ENCODE measurements around the gene MRPL52. TPM values are rescaled to one million over a fixed set of nuclear protein-coding genes. Genes with fewer than 3 reads are reported as not detected.
A peak's percentile ranks its signal among the peaks of the same experiment; 100 is the strongest.

Gene MRPL52
- total RNA-seq (2021; ENCODE audit: unreplicated experiment) (89.5 TPM), Bru-seq, nascent RNA (percentile 74 among the genes with signal in this experiment), BruChase-seq, experiment 1, labeled RNA remaining after a 2-hour chase (percentile 79 among the genes with signal in this experiment), BruChase-seq, experiment 2, labeled RNA remaining after a 6-hour chase (percentile 77 among the genes with signal in this experiment)
- 97.1 TPM for polyA plus RNA-seq (2012; ENCODE audit: insufficient read length)
- long read RNA-seq, transcript MRPL52-210 (4 exons, 895 nt), result minor isoform, 12 of 89 reads
- long read RNA-seq, transcript MRPL52-203 (5 exons, 1,111 nt), result minor isoform, 12 of 89 reads
- long read RNA-seq, transcript MRPL52-202 (5 exons, 1,118 nt), result major isoform, 19 of 89 reads
- long read RNA-seq, partial matches to known transcripts, result 8 of 89 reads
- long read RNA-seq, other reads (novel, unspliced or antisense), result 30 of 89 reads

DNA sequence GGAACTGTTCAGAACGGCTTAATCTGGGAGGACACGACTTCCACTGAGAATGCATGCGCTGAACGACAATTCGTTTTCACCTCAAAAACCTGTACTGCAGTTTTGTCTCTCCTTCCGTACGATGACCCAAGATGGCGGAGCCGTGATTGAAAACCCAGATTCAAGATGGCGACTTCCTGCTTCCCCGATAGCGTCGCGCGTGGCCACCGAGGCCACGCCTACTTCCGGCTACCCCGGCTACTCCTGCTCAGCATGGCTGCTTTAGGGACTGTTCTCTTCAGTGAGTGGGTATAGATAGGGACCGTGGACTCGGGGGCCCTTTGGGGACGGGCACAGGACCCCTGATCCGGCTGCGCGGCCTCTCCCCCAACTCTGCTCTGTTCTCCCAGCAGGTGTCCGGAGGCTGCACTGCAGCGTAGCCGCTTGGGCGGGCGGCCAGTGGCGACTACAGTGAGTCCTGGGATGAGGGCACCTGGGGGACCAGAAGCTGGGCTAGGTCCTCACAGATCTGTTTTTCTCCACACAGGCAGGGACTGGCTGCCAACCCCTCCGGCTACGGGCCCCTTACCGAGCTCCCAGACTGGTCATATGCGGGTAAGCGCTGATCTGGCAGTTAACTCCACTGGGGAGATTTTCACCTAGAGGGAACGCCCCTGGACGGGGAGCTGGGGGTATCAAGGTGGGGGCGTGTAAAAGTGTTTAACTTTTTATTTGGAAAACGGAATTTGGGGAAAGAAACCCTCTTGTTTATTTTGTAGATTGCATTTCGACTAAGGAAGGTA lies at the start of gene MRPL52:
Gene MRPL52 (plus strand): TSS at position 227 of the 782 bp plus-strand sequence. CDS start 26 bp downstream, at position 253.
- peak within 1 kb of the TSS; percentile 70 to 75 for H3K4me3 ChIP-seq (ENCODE audit: low read depth in 2 of 2, low read length in 2 of 2)
- intact Hi-C loops (cut with micrococcal nuclease; ENCODE audit: unreplicated experiment), result no loop called here
- ChIA-PET CTCF (interaction anchor here (0.8 kb wide), 1 partner anchor 23 kb away, joined by 4 read pairs; no protein-coding TSS in a partner anchor), POLR2A (no interaction called here)
- TF ChIP-seq, protein P1, sequence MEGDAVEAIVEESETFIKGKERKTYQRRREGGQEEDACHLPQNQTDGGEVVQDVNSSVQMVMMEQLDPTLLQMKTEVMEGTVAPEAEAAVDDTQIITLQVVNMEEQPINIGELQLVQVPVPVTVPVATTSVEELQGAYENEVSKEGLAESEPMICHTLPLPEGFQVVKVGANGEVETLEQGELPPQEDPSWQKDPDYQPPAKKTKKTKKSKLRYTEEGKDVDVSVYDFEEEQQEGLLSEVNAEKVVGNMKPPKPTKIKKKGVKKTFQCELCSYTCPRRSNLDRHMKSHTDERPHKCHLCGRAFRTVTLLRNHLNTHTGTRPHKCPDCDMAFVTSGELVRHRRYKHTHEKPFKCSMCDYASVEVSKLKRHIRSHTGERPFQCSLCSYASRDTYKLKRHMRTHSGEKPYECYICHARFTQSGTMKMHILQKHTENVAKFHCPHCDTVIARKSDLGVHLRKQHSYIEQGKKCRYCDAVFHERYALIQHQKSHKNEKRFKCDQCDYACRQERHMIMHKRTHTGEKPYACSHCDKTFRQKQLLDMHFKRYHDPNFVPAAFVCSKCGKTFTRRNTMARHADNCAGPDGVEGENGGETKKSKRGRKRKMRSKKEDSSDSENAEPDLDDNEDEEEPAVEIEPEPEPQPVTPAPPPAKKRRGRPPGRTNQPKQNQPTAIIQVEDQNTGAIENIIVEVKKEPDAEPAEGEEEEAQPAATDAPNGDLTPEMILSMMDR (IDR thresholded peaks at IDR 0.05), result no peak
- TF ChIP-seq REST (IDR thresholded peaks at IDR 0.05; ENCODE audit: insufficient read depth in 1 of 2, low read depth in 2 of 2, low read length in 1 of 2), result no peak
- TF ChIP-seq SIN3A (IDR thresholded peaks at IDR 0.05; ENCODE audit: borderline replicate concordance, insufficient read depth, low read depth, low read length), result 0 out of 2 replicates have a peak, but pooled peaks have one; percentile 44
- peak; percentile 79 for TF ChIP-seq POLR2AphosphoS5 (IDR thresholded peaks at IDR 0.05; ENCODE audit: low read depth, low read length)
- TF ChIP-seq TCF7L2 (IDR thresholded peaks at IDR 0.05; ENCODE audit: low read depth, low read length), result no peak
- peaks cover 10% of the 10 kb centered on the region for H3K36me3 ChIP-seq (ENCODE audit: control insufficient read depth, insufficient read depth, low read length)
- peak; percentile 97 for ATAC-seq
- H3K27me3 ChIP-seq (ENCODE audit: control insufficient read depth, insufficient read depth, low read length), result no peaks in the 10 kb centered on the region
- DNase-seq (ENCODE audit: low read depth, low spot score), result no peak
- peaks cover 5% of the 10 kb centered on the region; the same call in 1 of the 2 replicates for H3K4me1 ChIP-seq (ENCODE audit: control insufficient read depth, insufficient read depth, low read length)
- no peaks in the 10 kb centered on the region for H3K9me3 ChIP-seq (ENCODE audit: control insufficient read depth, insufficient read depth, low read depth, low read length)
- H3K27ac ChIP-seq (ENCODE audit: low read length), result peak within 1 kb of the TSS; percentile 86
- in situ Hi-C loops (cut with HindIII; ENCODE audit: low pct_unique_long_range_greater_than_20kb, low sequenced_read_pairs), result no loop called here
- no TSS peak for BruUV-seq (replicated peaks)

GRCh38 chr14:22780105-22780679 lies 49.5 kb upstream of the MRPL52 start:
- TF ChIP-seq, protein P1 (IDR thresholded peaks at IDR 0.05), result no peak
- TF ChIP-seq SIN3A (IDR thresholded peaks at IDR 0.05; ENCODE audit: borderline replicate concordance, insufficient read depth, low read depth, low read length) (no peak), POLR2AphosphoS5 (IDR thresholded peaks at IDR 0.05; ENCODE audit: low read depth, low read length) (no peak), TCF7L2 (IDR thresholded peaks at IDR 0.05; ENCODE audit: low read depth, low read length) (no peak), REST (IDR thresholded peaks at IDR 0.05; ENCODE audit: insufficient read depth in 1 of 2, low read depth in 2 of 2, low read length in 1 of 2) (no peak)
- ChIA-PET CTCF (no interaction called here), POLR2A (interaction anchor here (0.5 kb wide), 1 partner anchor 45 kb away, joined by 3 read pairs; no protein-coding TSS in a partner anchor)
- H3K9me3 ChIP-seq (ENCODE audit: control insufficient read depth, insufficient read depth, low read depth, low read length), result no peaks in the 10 kb centered on the region
- no peaks in the 10 kb centered on the region for H3K27me3 ChIP-seq (ENCODE audit: control insufficient read depth, insufficient read depth, low read length)
- intact Hi-C loops (cut with micrococcal nuclease; ENCODE audit: unreplicated experiment) (no loop called here), in situ Hi-C loops (cut with HindIII; ENCODE audit: low pct_unique_long_range_greater_than_20kb, low sequenced_read_pairs) (no loop called here)
- BruUV-seq (replicated peaks), result no TSS peak
- ATAC-seq (no peak), DNase-seq (ENCODE audit: low read depth, low spot score) (no peak)
- no peak overlapping the region for H3K27ac ChIP-seq (ENCODE audit: low read length)
- H3K36me3 ChIP-seq (ENCODE audit: control insufficient read depth, insufficient read depth, low read length), result no peaks in the 10 kb centered on the region
- no peaks in the 10 kb centered on the region for H3K4me1 ChIP-seq (ENCODE audit: control insufficient read depth, insufficient read depth, low read length)
- H3K4me3 ChIP-seq (ENCODE audit: low read depth in 2 of 2, low read length in 2 of 2), result no peak overlapping the region
